Measurements from ENCODE around the gene PLGRKT. TPM values are rescaled to one million over a fixed set of nuclear protein-coding genes. Genes with fewer than 3 reads are reported as not detected.

PLGRKT gene
- polyA plus RNA-seq, 3 donors, result 4.6 to 19.7 (median 14.8) TPM

GRCh38 chr9:5470816-5471215, 33.1 kb upstream of the PLGRKT start:
- no peak for DNase-seq
- H3K27ac ChIP-seq (ENCODE audit: low read depth in 1 of 2, low read length in 2 of 2), result no peak overlapping the region
- no peak overlapping the region for H3K4me3 ChIP-seq (replicated peaks in 1 of 3; ENCODE audit: low read depth in 2 of 3, low read length in 3 of 3)
- TF ChIP-seq CTCF (IDR thresholded peaks at IDR 0.05), result no peak
- Mint-ChIP-seq H3K27me3 (ENCODE audit: low read depth in 3 of 3) (peaks cover 0 to 1% (median 0%) of the 10 kb centered on the region in 3 donors), H3K27ac (no peak overlapping the region), H3K9me3 (peaks cover 0 to 4% (median 2%) of the 10 kb centered on the region in 7 donors), H3K4me1 (peaks cover 18% of the 10 kb centered on the region), H3K4me3 (no peak overlapping the region), H3K36me3 (no peaks in the 10 kb centered on the region)
- H3K9ac ChIP-seq (ENCODE audit: insufficient read depth, low read length, poor library complexity, severe bottlenecking), result no peak overlapping the region
- no peak overlapping the region for H2AFZ ChIP-seq (ENCODE audit: insufficient read depth, low read depth, low read length, poor library complexity, severe bottlenecking)
- H3K79me2 ChIP-seq (ENCODE audit: insufficient read depth, low read length), result no peaks in the 10 kb centered on the region
- H3K4me2 ChIP-seq (replicated peaks; ENCODE audit: extremely low read depth, low read length, poor library complexity, severe bottlenecking), result no peak overlapping the region
- H3K4me1 ChIP-seq (ENCODE audit: control insufficient read depth in 1 of 2, insufficient read depth in 2 of 2, low read length in 2 of 2), result peaks cover 10 to 14% of the 10 kb centered on the region in 2 donors
- H3K27me3 ChIP-seq (ENCODE audit: control insufficient read depth in 2 of 2, insufficient read depth in 2 of 2, low read length in 2 of 2), result no peaks in the 10 kb centered on the region
- no peaks in the 10 kb centered on the region for H4K20me1 ChIP-seq (ENCODE audit: insufficient read depth, low read length)
- no peaks in the 10 kb centered on the region for H3K9me3 ChIP-seq (replicated peaks in 1 of 2; ENCODE audit: control insufficient read depth in 1 of 2, insufficient read depth in 1 of 2, low read length in 2 of 2)
- H3K36me3 ChIP-seq (replicated peaks in 1 of 2; ENCODE audit: control insufficient read depth in 1 of 2, insufficient read depth in 2 of 2, low read length in 2 of 2), result no peaks in the 10 kb centered on the region
- intact Hi-C loops (cut with micrococcal nuclease), result no loop called here
- WGBS (ENCODE audit: insufficient coverage), result 100% methylated on average over 1 of the region's 3 CpGs

GRCh38 chr9:5470122-5470521, 32.4 kb upstream of the PLGRKT start:
- Histone ChIP-seq H4K20me1 (ENCODE audit: insufficient read depth, low read length) (no peaks in the 10 kb centered on the region), H3K27me3 (ENCODE audit: control insufficient read depth in 2 of 2, insufficient read depth in 2 of 2, low read length in 2 of 2) (no peaks in the 10 kb centered on the region), H3K9me3 (replicated peaks in 1 of 2; ENCODE audit: control insufficient read depth in 1 of 2, insufficient read depth in 1 of 2, low read length in 2 of 2) (no peaks in the 10 kb centered on the region), H3K36me3 (replicated peaks in 1 of 2; ENCODE audit: control insufficient read depth in 1 of 2, insufficient read depth in 2 of 2, low read length in 2 of 2) (no peaks in the 10 kb centered on the region), H3K4me3 (replicated peaks in 1 of 3; ENCODE audit: low read depth in 2 of 3, low read length in 3 of 3) (no peak overlapping the region), H3K4me1 (ENCODE audit: control insufficient read depth in 1 of 2, insufficient read depth in 2 of 2, low read length in 2 of 2) (peaks cover 17 to 21% of the 10 kb centered on the region in 2 donors), H3K9ac (ENCODE audit: insufficient read depth, low read length, poor library complexity, severe bottlenecking) (no peak overlapping the region), H2AFZ (ENCODE audit: insufficient read depth, low read depth, low read length, poor library complexity, severe bottlenecking) (no peak overlapping the region), H3K79me2 (ENCODE audit: insufficient read depth, low read length) (no peaks in the 10 kb centered on the region), H3K27ac (ENCODE audit: low read depth in 1 of 2, low read length in 2 of 2) (no peak overlapping the region), H3K4me2 (replicated peaks; ENCODE audit: extremely low read depth, low read length, poor library complexity, severe bottlenecking) (no peak overlapping the region)
- intact Hi-C loops (cut with micrococcal nuclease), result no loop called here
- Mint-ChIP-seq H3K27me3 (ENCODE audit: low read depth in 3 of 3) (peaks cover 0 to 1% (median 0%) of the 10 kb centered on the region in 3 donors), H3K9me3 (peaks cover 0 to 5% (median 0%) of the 10 kb centered on the region in 7 donors), H3K36me3 (peaks cover 2 to 4% of the 10 kb centered on the region in 2 donors), H3K27ac (no peak overlapping the region), H3K4me1 (peaks cover 25% of the 10 kb centered on the region), H3K4me3 (no peak overlapping the region)
- DNase-seq, result no peak
- WGBS (ENCODE audit: insufficient coverage), result no CpG with 5 or more reads among the region's 1 CpG
- TF ChIP-seq CTCF (IDR thresholded peaks at IDR 0.05), result no peak
